Esophagus squamous epithelium (tissue), 4 donors: ENCODE results near the gene ADAM12.

ENCODE experiments used
- CTCF ChIP-seq, 6 experiments: fragments of 450-650 bp in 4 of 6; fragments of 200-600 bp in 2 of 6; sonication (generic) in 2 of 6; IDR thresholded peaks; one replicate each; pipeline ENCODE4 v1.5.1; 2016 to 2019; ENCODE audit warnings: antibody characterized with exemption in 6 of 6, mild to moderate bottlenecking in 4 of 6, moderate library complexity in 4 of 6
- POLR2A ChIP-seq, 4 donors: fragments of 450-650 bp; IDR thresholded peaks; one replicate each; pipeline ENCODE4 v1.6.1; 2017; ENCODE audit warnings: antibody characterized with exemption in 4 of 4, mild to moderate bottlenecking in 4 of 4, moderate library complexity in 3 of 4

- TF ChIP-seq CTCF (IDR thresholded peaks at IDR 0.05) = no peak
- no peak for TF ChIP-seq POLR2A (IDR thresholded peaks at IDR 0.05)
These were observed 43.5 kb upstream of the ADAM12 start for GRCh38 chr10:126431816-126432215.
